H9 (cell line): ENCODE data around the gene LRRK1. TPM values are rescaled to one million over a fixed set of nuclear protein-coding genes. Genes with fewer than 3 reads are reported as not detected.

Experiments
- DNase-seq: peaks from one replicate; pipeline ENCODE4 v3.0.0-alpha.2; 2017
- H2AFZ ChIP-seq: one replicate; pipeline ENCODE4 v1.6.1; 2013; ENCODE audit warnings: mild to moderate bottlenecking, low read length, control low read depth, moderate library complexity
- H2AK5ac ChIP-seq: 2 replicates; pipeline ENCODE4 v1.6.1; 2013; ENCODE audit warnings: low read length, control low read depth, mixed read lengths; ENCODE audit not compliant: insufficient read length
- H2BK120ac ChIP-seq: one replicate; pipeline ENCODE4 v1.6.1; 2013; ENCODE audit warnings: low read depth, mild to moderate bottlenecking, low read length, control low read depth, inconsistent platforms; ENCODE audit not compliant: poor library complexity, severe bottlenecking
- H2BK12ac ChIP-seq: 2 replicates; pipeline ENCODE4 v1.6.1; 2013; ENCODE audit warnings: low read length, control low read depth, mixed read lengths, low read depth; ENCODE audit not compliant: insufficient read length
- H2BK15ac ChIP-seq: 2 replicates; pipeline ENCODE4 v1.6.1; 2013; ENCODE audit warnings: low read depth, low read length, control low read depth
- H2BK20ac ChIP-seq: one replicate; pipeline ENCODE4 v1.6.1; 2013; ENCODE audit warnings: low read depth, mild to moderate bottlenecking, low read length, control low read depth, inconsistent platforms; ENCODE audit not compliant: poor library complexity, severe bottlenecking
- H2BK5ac ChIP-seq: 2 replicates; pipeline ENCODE4 v1.6.1; 2013; ENCODE audit warnings: low read length, control low read depth, mixed read lengths; ENCODE audit not compliant: insufficient read length
- H3K14ac ChIP-seq: 2 replicates; pipeline ENCODE4 v1.6.1; 2013; ENCODE audit warnings: low read length, control low read depth; ENCODE audit not compliant: insufficient read depth
- H3K18ac ChIP-seq: 2 replicates; pipeline ENCODE4 v1.6.1; 2013; ENCODE audit warnings: low read depth, mild to moderate bottlenecking, mixed read lengths, low read length, control low read depth; ENCODE audit not compliant: insufficient read length
- H3K23ac ChIP-seq: 2 replicates; pipeline ENCODE4 v1.6.1; 2013; ENCODE audit warnings: low read length, control low read depth, mixed read lengths, low read depth; ENCODE audit not compliant: insufficient read length
- H3K23me2 ChIP-seq: 2 replicates; pipeline ENCODE4 v1.6.1; 2013; ENCODE audit warnings: low read depth, mild to moderate bottlenecking, mixed read lengths, low read length, control low read depth; ENCODE audit not compliant: insufficient read length, poor library complexity, severe bottlenecking
- H3K27ac ChIP-seq: 2 replicates; pipeline ENCODE4 v1.5.1; 2013; ENCODE audit warnings: low read length, control low read depth, mixed read lengths, low read depth; ENCODE audit not compliant: insufficient read length
- H3K27me3 ChIP-seq: 2 replicates; pipeline ENCODE4 v1.6.1; 2013; ENCODE audit warnings: low read length, control low read depth, inconsistent platforms; ENCODE audit not compliant: insufficient read depth
- H3K4ac ChIP-seq: 2 replicates; pipeline ENCODE4 v1.6.1; 2013; ENCODE audit warnings: low read depth, mild to moderate bottlenecking, control low read depth, inconsistent platforms, low read length, moderate library complexity
- H3K4me1 ChIP-seq: 2 replicates; pipeline ENCODE4 v1.6.1; 2013; ENCODE audit warnings: low read length, control low read depth, inconsistent platforms; ENCODE audit not compliant: insufficient read depth
- H3K4me2 ChIP-seq: 2 replicates; pipeline ENCODE4 v1.6.1; 2013; ENCODE audit warnings: low read length, control low read depth, mixed read lengths; ENCODE audit not compliant: insufficient read length, insufficient read depth
- H3K56ac ChIP-seq: 2 replicates; pipeline ENCODE4 v1.6.1; 2013; ENCODE audit warnings: low read depth, mild to moderate bottlenecking, mixed read lengths, low read length, control low read depth; ENCODE audit not compliant: insufficient read length
- H3K79me1 ChIP-seq: 2 replicates; pipeline ENCODE4 v1.6.1; 2013; ENCODE audit warnings: low read depth, mild to moderate bottlenecking, moderate library complexity, low read length, control low read depth, inconsistent platforms; ENCODE audit not compliant: insufficient read depth, poor library complexity, severe bottlenecking
- H3K79me2 ChIP-seq: 2 replicates; pipeline ENCODE4 v1.6.1; 2013; ENCODE audit warnings: low read length, control low read depth, inconsistent platforms; ENCODE audit not compliant: insufficient read depth
- H3K9ac ChIP-seq: 2 replicates; pipeline ENCODE4 v1.6.1; 2013; ENCODE audit warnings: low read length, control low read depth, mixed read lengths; ENCODE audit not compliant: insufficient read length; ENCODE audit errors: extremely low read depth
- H3K9me3 ChIP-seq: one replicate; pipeline ENCODE4 v1.6.1; 2013; ENCODE audit warnings: low read depth, low read length, inconsistent platforms; ENCODE audit not compliant: control insufficient read depth
- H3T11ph ChIP-seq: one replicate; pipeline ENCODE4 v1.6.1; 2013; ENCODE audit warnings: mild to moderate bottlenecking, low read length, control low read depth, inconsistent platforms
- H4K20me1 ChIP-seq: one replicate; pipeline ENCODE4 v1.6.1; 2013; ENCODE audit not compliant: control insufficient read depth, insufficient read length, insufficient read depth
- H4K5ac ChIP-seq: 2 replicates; pipeline ENCODE4 v1.6.1; 2013; ENCODE audit warnings: low read depth, mild to moderate bottlenecking, mixed read lengths, low read length, control low read depth; ENCODE audit not compliant: insufficient read length
- H4K8ac ChIP-seq: replicated peaks from 2 replicates; pipeline ENCODE4 v1.6.1; 2013; ENCODE audit warnings: low read length, control low read depth, mixed read lengths, low read depth; ENCODE audit not compliant: insufficient read length
- H4K91ac ChIP-seq: 2 replicates; pipeline ENCODE4 v1.6.1; 2013; ENCODE audit warnings: low read depth, mild to moderate bottlenecking, moderate library complexity, mixed read lengths, low read length, control low read depth; ENCODE audit not compliant: insufficient read length
- H3K27ac Mint-ChIP-seq, 3 experiments: 2 replicates in 2 of 3; 3 replicates in 1 of 3; pipeline ENCODE4 v1.8.0; 2020 to 2021; ENCODE audit warnings: mixed read lengths in 3 of 3, mild to moderate bottlenecking in 1 of 3, moderate library complexity in 1 of 3
- H3K27me3 Mint-ChIP-seq: 2 replicates; pipeline ENCODE4 v1.8.0; 2021; ENCODE audit warnings: low read depth, mild to moderate bottlenecking, moderate library complexity, mixed read lengths
- H3K36me3 Mint-ChIP-seq, 3 experiments: 2 replicates in 2 of 3; 3 replicates in 1 of 3; pipeline ENCODE4 v1.8.0; 2020 to 2021; ENCODE audit warnings: low read depth in 3 of 3, mixed read lengths in 3 of 3; ENCODE audit not compliant: insufficient read depth in 1 of 3
- H3K4me1 Mint-ChIP-seq, 2 experiments: 2 replicates each; pipeline ENCODE4 v1.8.0; 2020; ENCODE audit warnings: mixed read lengths in 2 of 2
- H3K4me3 Mint-ChIP-seq, 2 experiments: 2 replicates in 1 of 2; 3 replicates in 1 of 2; pipeline ENCODE4 v1.8.0; 2020 to 2021; ENCODE audit warnings: mild to moderate bottlenecking in 2 of 2, mixed read lengths in 2 of 2, moderate library complexity in 1 of 2
- H3K9me3 Mint-ChIP-seq, 2 experiments: 2 replicates in 1 of 2; 3 replicates in 1 of 2; pipeline ENCODE4 v1.8.0; 2020; ENCODE audit warnings: mild to moderate bottlenecking in 2 of 2, mixed read lengths in 2 of 2, moderate library complexity in 1 of 2
- CTCF ChIP-seq: fragments of 200-600 bp; sonication (generic); conservative IDR thresholded peaks from 3 replicates; pipeline ENCODE4 v1.8.0; 2021; ENCODE audit warnings: antibody characterized with exemption, mild to moderate bottlenecking
- WGBS: extraction: QIAGEN DNeasy Blood & Tissue Kit; methylation state at CpG from one replicate; pipeline ENCODE4 v1.1.7; 2013; ENCODE audit warnings: missing lambda C conversion rate, low lambda C conversion rate, mixed read lengths; ENCODE audit not compliant: insufficient read length; ENCODE audit errors: extremely low coverage; 5-methylcytosine and 5-hydroxymethylcytosine counted together
- total RNA-seq: library from RNA; stranded (reverse); gene quantifications from 2 replicates; pipeline ENCODE4 v1.2.1, GENCODE V29; 2021

The LRRK1 gene
- total RNA-seq, 1 experiment from 2014 or later = 4.0 TPM

- no peak overlapping the region for H4K8ac ChIP-seq
- H3K23me2 ChIP-seq = peaks cover 13% of the 10 kb centered on the region
- H2AFZ ChIP-seq = no peak overlapping the region
- H2BK20ac ChIP-seq = no peak overlapping the region
- no peak overlapping the region for H3K27ac ChIP-seq
- peaks cover 6 to 11% of the 10 kb centered on the region in 2 experiments; a peak in 3 of 4 replicates for H3K4me1 Mint-ChIP-seq
- no peaks in the 10 kb centered on the region; a peak in 1 of 5 replicates for H3K9me3 Mint-ChIP-seq
- H3K27me3 Mint-ChIP-seq = peaks cover 83% of the 10 kb centered on the region
- WGBS = no CpG with 5 or more reads among the region's 8 CpGs
- TF ChIP-seq CTCF = no peak
- no peaks in the 10 kb centered on the region; a peak in 1 of 7 replicates for H3K36me3 Mint-ChIP-seq
- H3K4ac ChIP-seq = no peak overlapping the region
- H3K27ac Mint-ChIP-seq = no peak overlapping the region
- H2AK5ac ChIP-seq = no peak overlapping the region
- H3K4me1 ChIP-seq = no peaks in the 10 kb centered on the region
- no peaks in the 10 kb centered on the region for H3K9me3 ChIP-seq
- no peaks in the 10 kb centered on the region for H3K79me2 ChIP-seq
- no peak overlapping the region for H2BK120ac ChIP-seq
- H4K91ac ChIP-seq = no peak overlapping the region
- no peak overlapping the region for H2BK12ac ChIP-seq
- no peaks in the 10 kb centered on the region for H4K20me1 ChIP-seq
- H3K4me3 Mint-ChIP-seq = peak overlapping the region; percentile 58 to 71; a peak in 4 of 5 replicates
- no peak overlapping the region for H2BK5ac ChIP-seq
- no peak overlapping the region for H3K56ac ChIP-seq
- H3K27me3 ChIP-seq = peaks cover 28% of the 10 kb centered on the region
- no peak overlapping the region for H3K4me2 ChIP-seq
- H3K18ac ChIP-seq = no peak overlapping the region
- H3K79me1 ChIP-seq = no peaks in the 10 kb centered on the region
- no peak overlapping the region for H4K5ac ChIP-seq
- no peak for DNase-seq
- no peak overlapping the region for H3T11ph ChIP-seq
- no peak overlapping the region for H2BK15ac ChIP-seq
- H3K9ac ChIP-seq = no peak overlapping the region
- no peak overlapping the region for H3K14ac ChIP-seq
- no peak overlapping the region for H3K23ac ChIP-seq
Observed at GRCh38 chr15:100920516-100921135, 1.5 kb downstream of the LRRK1 start.
